BE2C (cell line): ENCODE data around the gene CLEC16A.

Source experiments
- DNase-seq: peaks from one replicate; pipeline ENCODE4 v3.0.0-alpha.2; 2020
- H3K27me3 ChIP-seq: fragments of 250-450 bp; sonication (Bioruptor Pico); 2 replicates; pipeline ENCODE4 v1.5.1; 2020; ENCODE audit warnings: mild to moderate bottlenecking
- H3K36me3 ChIP-seq: fragments of 250-450 bp; sonication (Bioruptor Pico); 2 replicates; pipeline ENCODE4 v1.5.1; 2020; ENCODE audit warnings: mild to moderate bottlenecking
- H3K4me1 ChIP-seq: fragments of 250-450 bp; sonication (Bioruptor Pico); 2 replicates; pipeline ENCODE4 v1.5.1; 2020
- H3K4me3 ChIP-seq: 2 replicates; pipeline ENCODE4 v1.5.1; 2011; ENCODE audit warnings: low read depth, low read length
- H3K9me3 ChIP-seq: fragments of 250-450 bp; sonication (Bioruptor Pico); 2 replicates; pipeline ENCODE4 v1.5.1; 2020
- TF ChIP-seq, protein P1 (sequence below): IDR thresholded peaks from 2 replicates; pipeline ENCODE4 v1.5.1; 2012; ENCODE audit warnings: mild to moderate bottlenecking, low read depth, low read length

The CLEC16A gene

DNA sequence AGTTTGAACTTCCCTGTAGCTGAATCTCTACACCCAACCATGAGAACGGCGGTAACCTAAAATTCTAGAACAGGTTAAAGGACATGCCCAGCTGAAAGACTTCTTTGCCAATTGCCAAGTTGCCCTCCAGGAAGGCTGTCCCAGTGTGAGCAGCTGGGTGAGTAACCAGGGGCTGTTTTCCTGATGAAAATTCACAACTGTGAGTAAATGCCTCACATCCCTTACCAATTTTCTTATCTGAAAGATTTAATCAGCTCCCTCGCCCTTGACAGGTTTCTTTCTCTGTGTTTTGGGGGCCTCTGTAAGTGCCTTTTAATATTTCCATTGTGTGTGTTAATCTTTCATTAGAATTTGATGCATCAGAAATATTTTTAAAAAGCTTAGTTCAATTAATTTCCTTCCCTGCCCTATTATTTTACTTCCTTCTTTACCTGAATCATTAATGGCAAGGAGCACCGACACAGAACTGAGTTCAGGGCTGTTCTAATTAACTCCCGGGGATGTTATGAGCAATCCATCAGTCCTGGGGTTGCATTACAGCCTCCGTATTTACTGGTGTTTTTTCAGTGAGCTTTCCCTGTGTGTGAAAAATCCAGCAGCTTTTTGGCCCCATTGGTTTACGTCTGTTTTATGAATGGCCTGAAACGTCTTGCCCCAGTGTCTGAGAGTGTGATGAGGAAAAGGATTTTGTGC lies 152.9 kb downstream of the CLEC16A start:
- Histone ChIP-seq H3K4me1 (peaks cover 6% of the 10 kb centered on the region; the same call in 1 of the 2 replicates), H3K27me3 (no peaks in the 10 kb centered on the region), H3K9me3 (no peaks in the 10 kb centered on the region), H3K4me3 (no peak overlapping the region), H3K36me3 (no peaks in the 10 kb centered on the region)
- DNase-seq, result no peak
- TF ChIP-seq, protein P1, sequence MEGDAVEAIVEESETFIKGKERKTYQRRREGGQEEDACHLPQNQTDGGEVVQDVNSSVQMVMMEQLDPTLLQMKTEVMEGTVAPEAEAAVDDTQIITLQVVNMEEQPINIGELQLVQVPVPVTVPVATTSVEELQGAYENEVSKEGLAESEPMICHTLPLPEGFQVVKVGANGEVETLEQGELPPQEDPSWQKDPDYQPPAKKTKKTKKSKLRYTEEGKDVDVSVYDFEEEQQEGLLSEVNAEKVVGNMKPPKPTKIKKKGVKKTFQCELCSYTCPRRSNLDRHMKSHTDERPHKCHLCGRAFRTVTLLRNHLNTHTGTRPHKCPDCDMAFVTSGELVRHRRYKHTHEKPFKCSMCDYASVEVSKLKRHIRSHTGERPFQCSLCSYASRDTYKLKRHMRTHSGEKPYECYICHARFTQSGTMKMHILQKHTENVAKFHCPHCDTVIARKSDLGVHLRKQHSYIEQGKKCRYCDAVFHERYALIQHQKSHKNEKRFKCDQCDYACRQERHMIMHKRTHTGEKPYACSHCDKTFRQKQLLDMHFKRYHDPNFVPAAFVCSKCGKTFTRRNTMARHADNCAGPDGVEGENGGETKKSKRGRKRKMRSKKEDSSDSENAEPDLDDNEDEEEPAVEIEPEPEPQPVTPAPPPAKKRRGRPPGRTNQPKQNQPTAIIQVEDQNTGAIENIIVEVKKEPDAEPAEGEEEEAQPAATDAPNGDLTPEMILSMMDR, result no peak

DNA sequence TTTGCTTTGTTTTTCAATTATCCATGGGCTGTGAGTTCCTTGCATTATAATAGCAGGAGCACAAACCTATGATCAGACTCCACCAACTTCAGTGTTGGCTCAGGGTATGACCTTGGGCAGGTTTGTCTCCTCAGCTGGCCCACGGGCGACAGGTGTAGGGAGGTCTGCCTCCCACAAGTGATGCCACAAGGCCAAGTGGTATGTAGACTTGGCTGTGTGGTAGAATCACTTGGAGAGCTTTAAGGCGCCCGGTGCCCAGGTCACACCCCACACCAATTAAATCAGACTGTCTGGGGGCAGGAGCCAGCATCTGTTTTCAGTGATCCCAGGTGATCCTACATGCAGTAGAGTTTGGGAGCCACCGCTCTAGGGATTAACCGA lies 153.4 kb downstream of the CLEC16A start:
- TF ChIP-seq, protein P1, result no peak
- Histone ChIP-seq H3K27me3 (no peaks in the 10 kb centered on the region), H3K4me3 (no peak overlapping the region), H3K9me3 (no peaks in the 10 kb centered on the region), H3K36me3 (no peaks in the 10 kb centered on the region), H3K4me1 (peaks cover 6% of the 10 kb centered on the region; the same call in 1 of the 2 replicates)
- no peak for DNase-seq

DNA sequence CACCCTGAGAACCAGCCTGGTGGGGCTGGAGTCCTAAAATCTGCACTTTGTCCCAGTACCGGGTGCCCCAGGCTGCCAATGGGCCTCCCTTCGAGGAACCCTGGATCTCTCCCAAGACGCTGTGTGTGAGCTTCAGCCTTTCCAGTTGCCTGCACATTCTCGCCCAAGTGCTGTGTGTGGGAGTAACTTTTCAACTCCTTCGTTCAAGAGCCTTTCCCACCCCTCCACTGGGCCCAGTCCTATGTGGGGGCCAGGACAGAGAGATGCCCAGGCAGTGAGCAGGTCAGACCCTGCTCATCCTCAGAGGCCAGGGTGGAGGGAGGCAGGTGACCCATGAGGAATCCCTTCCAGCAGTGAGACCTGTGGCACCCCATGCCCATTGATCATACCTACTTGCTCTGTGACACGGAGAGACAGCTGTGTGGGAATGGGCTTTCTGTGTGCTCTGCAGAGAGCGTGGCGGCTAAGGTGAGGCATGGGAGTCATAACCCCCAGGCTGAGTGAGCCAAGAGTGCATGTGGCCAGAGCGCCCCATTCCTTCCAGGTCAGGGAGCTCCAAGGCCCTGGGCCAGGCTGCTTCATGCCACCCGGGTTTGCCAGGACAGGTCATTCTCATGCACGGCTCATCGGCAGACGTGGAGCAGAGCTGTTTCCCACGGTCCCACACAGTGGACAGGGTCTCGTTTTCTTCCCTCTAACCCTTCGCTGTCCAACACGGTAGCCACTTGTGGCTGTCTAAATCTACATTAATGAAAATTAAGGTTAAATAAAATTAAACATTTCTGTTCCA lies 154.4 kb downstream of the CLEC16A start:
- no peak for DNase-seq
- TF ChIP-seq, protein P1, result no peak
- Histone ChIP-seq H3K4me1 (peaks cover 6% of the 10 kb centered on the region; the same call in 1 of the 2 replicates), H3K36me3 (no peaks in the 10 kb centered on the region), H3K27me3 (no peaks in the 10 kb centered on the region), H3K9me3 (no peaks in the 10 kb centered on the region), H3K4me3 (no peak overlapping the region)

GRCh38 chr16:11099672-11100205 lies 155.4 kb downstream of the CLEC16A start:
- Histone ChIP-seq H3K9me3 (no peaks in the 10 kb centered on the region), H3K36me3 (no peaks in the 10 kb centered on the region), H3K27me3 (no peaks in the 10 kb centered on the region), H3K4me1 (peaks cover 6% of the 10 kb centered on the region; the same call in 1 of the 2 replicates), H3K4me3 (no peak overlapping the region)
- DNase-seq, result no peak
- TF ChIP-seq, protein P1, result no peak

- Histone ChIP-seq H3K4me1 (peaks cover 11% of the 10 kb centered on the region; the same call in 1 of the 2 replicates), H3K36me3 (no peaks in the 10 kb centered on the region), H3K27me3 (no peaks in the 10 kb centered on the region), H3K4me3 (no peak overlapping the region), H3K9me3 (no peaks in the 10 kb centered on the region)
- DNase-seq, result no peak
- TF ChIP-seq, protein P1, result no peak
Observed at GRCh38 chr16:11100239-11100750, 155.9 kb downstream of the CLEC16A start.

DNA sequence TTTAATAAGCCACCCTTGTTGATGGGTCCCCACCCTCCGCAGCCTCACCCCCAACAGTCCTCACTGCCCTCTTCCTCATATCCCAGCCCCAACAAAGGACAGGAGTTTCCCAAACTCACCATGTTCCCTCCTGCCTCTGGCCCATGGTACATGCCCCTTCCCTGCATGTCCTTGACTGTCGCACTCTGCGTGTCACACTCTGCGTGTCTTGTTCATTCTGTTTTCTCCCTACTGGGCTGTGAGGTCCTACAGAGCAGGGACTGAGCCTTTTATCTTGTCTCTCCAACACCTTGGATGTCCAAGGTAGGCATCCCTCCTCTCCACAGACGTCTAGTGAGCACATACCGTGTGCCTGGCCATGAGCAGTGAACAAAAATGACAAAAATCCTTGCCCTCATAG lies 156.9 kb downstream of the CLEC16A start:
- no peak for DNase-seq
- no peak overlapping the region for H3K4me3 ChIP-seq
- H3K4me1 ChIP-seq, result peaks cover 11% of the 10 kb centered on the region; the same call in 1 of the 2 replicates
- H3K9me3 ChIP-seq, result no peaks in the 10 kb centered on the region
- no peaks in the 10 kb centered on the region for H3K27me3 ChIP-seq
- no peaks in the 10 kb centered on the region for H3K36me3 ChIP-seq
- TF ChIP-seq, protein P1, result no peak
